PFSK-1 (cell line): ENCODE results near the gene CD300H.

Experiments used
- POLR2AphosphoS5 ChIP-seq: IDR thresholded peaks from 2 replicates; pipeline ENCODE4 v1.6.1; 2012; ENCODE audit warnings: low read depth, mild to moderate bottlenecking, control low read depth, low read length, moderate library complexity
- REST ChIP-seq, 2 experiments: IDR thresholded peaks; 2 replicates each; pipeline versions ENCODE4 v1.6.1 to v1.8.0; 2011 to 2012; ENCODE audit warnings: low read depth in 2 of 2, low read length in 2 of 2, control low read depth in 1 of 2, inconsistent platforms in 1 of 2, mild to moderate bottlenecking in 1 of 2, moderate library complexity in 1 of 2; ENCODE audit not compliant: insufficient read depth in 1 of 2

- TF ChIP-seq REST (IDR thresholded peaks at IDR 0.05; ENCODE audit: insufficient read depth in 1 of 2, low read depth in 2 of 2, low read length in 2 of 2) (no peak), POLR2AphosphoS5 (no peak)
Measured at GRCh38 chr17:74526681-74527080, 40.6 kb downstream of the CD300H start.
